Endometrium (tissue), 2 donors: ENCODE results near the gene RNF212B.
"Not testable (repeated sequence)": the region's sequence is repeated elsewhere in the genome, so short reads cannot be mapped to it uniquely, and the experiment has no call there.

Experiments
- FAIRE-seq: peaks from 2 replicates; lab custom pipeline; 2012; peaks lifted over from hg19 to GRCh38; lab: Jason Lieb, UNC
- donor health status: control.
- donor health status: control.

Gene RNF212B

GRCh38 chr14:23243066-23243465 is 5.3 kb downstream of the RNF212B start:
- FAIRE-seq: no peak

GRCh38 chr14:23245282-23245681 is 7.5 kb downstream of the RNF212B start:
- no peak for FAIRE-seq

GRCh38 chr14:23248601-23249000 is 10.9 kb downstream of the RNF212B start:
- no peak for FAIRE-seq

GRCh38 chr14:23249824-23250223 is 12.1 kb downstream of the RNF212B start:
- FAIRE-seq: no peak

- FAIRE-seq: no peak
These were observed 14.3 kb downstream of the RNF212B start for GRCh38 chr14:23252006-23252405.

GRCh38 chr14:23252420-23253333 is 14.9 kb downstream of the RNF212B start:
- no peak for FAIRE-seq

- FAIRE-seq: no peak
These were observed 20.5 kb downstream of the RNF212B start for GRCh38 chr14:23258256-23258655.

GRCh38 chr14:23259426-23259825 is 21.7 kb downstream of the RNF212B start:
- no peak for FAIRE-seq

- FAIRE-seq: not testable (repeated sequence)
These were observed 23.1 kb downstream of the RNF212B start for GRCh38 chr14:23260849-23261248.

GRCh38 chr14:23269193-23269592 is 31.5 kb downstream of the RNF212B start:
- no peak for FAIRE-seq

GRCh38 chr14:23275412-23275811 is 37.7 kb downstream of the RNF212B start:
- no peak for FAIRE-seq

GRCh38 chr14:23277189-23277588 is 39.5 kb downstream of the RNF212B start:
- no peak for FAIRE-seq

- not testable (repeated sequence) for FAIRE-seq
These were observed 40.2 kb downstream of the RNF212B start for GRCh38 chr14:23277928-23278327.

- FAIRE-seq: no peak
These were observed 43.5 kb downstream of the RNF212B start for GRCh38 chr14:23281247-23281646.

GRCh38 chr14:23284654-23285529 is 47.2 kb downstream of the RNF212B start:
- FAIRE-seq: no peak

GRCh38 chr14:23285530-23286019 is 47.8 kb downstream of the RNF212B start:
- FAIRE-seq: no peak

- peak; percentile 91 for FAIRE-seq
These were observed 48.5 kb downstream of the RNF212B start, which contains the start of gene HOMEZ for GRCh38 chr14:23286020-23286901. TSS of gene HOMEZ (minus strand) at chr14:23286132. CDS start at chr14:23285952, 180 bp downstream.

- no peak for FAIRE-seq
These were observed 49.3 kb downstream of the RNF212B start for GRCh38 chr14:23286902-23287479.

- FAIRE-seq: no peak
These were observed 57.2 kb downstream of the RNF212B start for GRCh38 chr14:23294734-23295561.
